NCI-H2029 treated with DMSO at 0.1 percent for 48 hours (cell line): ENCODE measurements around the gene DCDC1.
"Not testable (repeated sequence)": the region's sequence is repeated elsewhere in the genome, so short reads cannot be mapped to it uniquely, and the experiment has no call there.

Experiments
- DNase-seq: peaks from one replicate; lab custom pipeline; 2025; lab: John Stamatoyannopoulos, UW

Gene DCDC1

GRCh38 chr11:31328697-31329096, 40.8 kb downstream of the DCDC1 start:
- DNase-seq = no peak

DNA sequence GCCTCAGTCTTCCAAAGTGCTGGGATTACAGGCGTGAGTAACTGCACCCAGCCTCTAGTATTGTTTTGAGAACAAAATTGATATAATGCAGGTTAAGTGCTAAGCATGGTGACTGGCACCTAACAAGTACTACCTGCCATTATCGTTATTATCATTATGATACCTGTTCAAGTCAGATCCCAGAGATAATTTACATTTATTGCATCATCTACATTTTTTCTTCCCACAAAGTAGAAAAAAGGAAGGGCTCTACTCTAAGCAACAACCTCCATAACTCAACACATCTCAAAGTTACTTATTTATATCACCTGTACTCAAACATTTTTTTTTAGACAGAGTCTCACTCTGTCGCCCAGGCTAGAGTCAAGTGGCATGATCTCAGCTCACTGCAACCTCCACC, 42.1 kb downstream of the DCDC1 start:
- DNase-seq = no peak

- no peak for DNase-seq
Measured at GRCh38 chr11:31326470-31327148, 42.9 kb downstream of the DCDC1 start.

- DNase-seq = no peak
Measured at GRCh38 chr11:31325160-31325559, 44.4 kb downstream of the DCDC1 start.

DNA sequence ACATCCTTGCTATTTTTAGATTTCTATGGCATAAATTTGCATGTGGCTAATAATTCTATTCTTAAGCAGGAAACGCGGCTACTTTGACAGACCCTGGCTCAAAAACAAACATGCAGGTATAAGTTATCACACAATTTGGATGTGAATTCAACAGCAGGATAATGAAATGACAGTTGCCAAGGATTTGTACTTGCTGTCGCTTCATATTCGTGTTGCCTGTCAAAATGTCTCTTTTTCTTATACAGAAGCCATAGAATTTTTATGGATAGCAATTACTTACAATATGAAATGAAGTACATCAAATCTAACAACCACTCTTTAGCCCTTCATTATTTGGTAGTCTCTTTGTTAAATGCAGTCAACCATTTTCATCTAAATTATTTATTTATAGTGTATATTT, 46.4 kb downstream of the DCDC1 start:
- no peak for DNase-seq

GRCh38 chr11:31321494-31321893, 48.0 kb downstream of the DCDC1 start:
- DNase-seq = not testable (repeated sequence)

GRCh38 chr11:31303644-31304180, 65.8 kb downstream of the DCDC1 start:
- DNase-seq = no peak

DNA sequence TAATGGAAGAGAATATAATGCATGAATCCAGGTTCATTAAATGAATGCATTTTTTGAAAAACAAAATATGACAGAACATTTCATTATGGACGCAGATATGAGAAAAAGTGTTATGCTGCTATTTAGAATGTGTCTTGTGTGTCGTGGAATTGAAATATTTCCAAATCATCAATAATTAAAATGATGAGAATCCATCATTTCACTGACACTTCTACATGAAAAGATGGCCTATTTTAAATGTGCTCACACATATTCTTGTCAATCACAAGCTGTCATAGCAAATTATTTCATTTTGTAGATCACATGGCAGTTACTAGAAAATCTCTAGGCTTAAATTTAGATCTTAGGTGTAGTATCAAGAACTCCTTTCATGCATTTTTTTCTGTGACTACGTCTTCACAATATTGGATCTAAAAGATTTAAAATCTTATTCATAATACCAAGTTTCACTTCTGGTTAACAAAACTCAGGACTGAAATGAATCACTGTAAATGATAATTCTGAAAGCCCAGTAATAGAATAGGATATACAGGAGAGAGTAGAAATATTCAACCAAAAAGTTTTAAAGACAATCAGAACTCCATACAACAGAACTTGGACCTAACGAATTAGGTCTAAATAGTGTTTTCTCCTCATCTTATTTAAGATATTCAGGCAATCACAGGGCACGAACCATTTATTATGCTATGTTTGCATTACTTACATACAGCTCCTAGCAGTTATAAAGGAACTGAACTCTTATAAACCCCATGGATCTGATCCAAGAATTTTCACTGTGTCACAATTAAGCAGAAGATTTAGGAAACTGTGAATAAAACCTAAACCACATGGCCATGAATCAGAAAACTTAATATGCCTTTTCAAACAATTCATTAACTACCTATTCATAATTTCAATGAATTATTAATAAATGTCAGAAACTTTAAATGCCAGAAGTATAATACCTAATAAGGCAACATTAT, 67.7 kb downstream of the DCDC1 start:
- no peak for DNase-seq

GRCh38 chr11:31295308-31295707, 74.2 kb downstream of the DCDC1 start:
- DNase-seq = no peak

DNA sequence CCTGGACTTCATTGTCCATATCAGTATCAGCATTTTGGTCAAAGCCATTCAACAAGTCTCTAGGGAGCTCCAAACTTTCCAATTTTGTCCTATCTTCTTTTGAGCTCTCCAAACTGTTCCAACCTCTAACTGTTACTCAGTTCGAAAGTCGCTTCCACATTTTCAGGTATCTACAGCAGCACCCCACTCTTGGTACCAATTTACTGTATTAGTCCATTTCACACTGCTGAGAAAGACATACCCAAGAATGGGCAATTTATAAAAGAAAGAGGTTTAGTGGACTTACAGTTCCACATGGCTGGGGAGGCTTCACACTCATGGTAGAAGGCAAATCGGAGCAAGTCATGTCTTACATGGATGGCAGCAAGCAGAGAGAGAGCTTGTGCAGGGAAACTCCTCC, 96.0 kb downstream of the DCDC1 start:
- DNase-seq = not testable (repeated sequence)

GRCh38 chr11:31267720-31268119, 101.8 kb downstream of the DCDC1 start:
- DNase-seq = no peak

DNA sequence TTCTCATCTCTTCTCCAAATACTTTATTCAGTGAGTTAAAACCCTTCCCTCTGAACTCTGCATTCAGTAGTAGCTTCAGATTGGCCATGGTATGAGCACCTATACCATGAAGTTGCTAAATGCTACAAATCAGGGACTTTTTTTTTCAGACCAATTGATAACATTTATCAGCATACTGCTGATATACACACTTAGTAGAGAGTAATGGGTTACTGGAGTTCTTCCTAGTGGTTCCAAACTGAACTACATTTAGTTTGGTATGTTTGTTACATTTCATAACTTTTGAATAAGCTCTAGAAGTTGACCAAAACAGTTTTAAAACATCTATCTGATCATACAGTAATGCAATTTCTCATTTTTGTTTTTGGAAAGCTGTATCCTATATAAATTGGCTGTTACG, 104.7 kb downstream of the DCDC1 start:
- DNase-seq = no peak

- no peak for DNase-seq
Measured at GRCh38 chr11:31262761-31263160, 106.8 kb downstream of the DCDC1 start.

DNA sequence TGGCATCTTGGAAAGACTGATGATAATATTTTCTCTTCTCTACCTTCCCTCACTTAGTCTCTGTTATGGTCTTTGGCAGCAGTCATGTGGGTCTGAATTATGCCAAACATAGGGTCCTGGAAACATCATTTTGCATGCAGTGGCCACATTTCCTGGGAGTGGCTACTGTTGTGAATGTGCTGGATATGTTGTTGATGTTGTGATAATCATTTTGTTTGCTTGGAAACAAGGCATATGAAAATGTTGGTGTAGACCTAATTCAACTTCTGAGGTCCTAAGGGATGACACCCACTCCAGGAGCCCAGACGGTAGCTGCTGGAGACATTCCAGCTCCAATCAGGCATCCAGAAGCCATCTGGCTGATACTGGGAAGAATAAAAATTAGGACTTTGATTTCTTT, 109.7 kb downstream of the DCDC1 start:
- DNase-seq = no peak

DNA sequence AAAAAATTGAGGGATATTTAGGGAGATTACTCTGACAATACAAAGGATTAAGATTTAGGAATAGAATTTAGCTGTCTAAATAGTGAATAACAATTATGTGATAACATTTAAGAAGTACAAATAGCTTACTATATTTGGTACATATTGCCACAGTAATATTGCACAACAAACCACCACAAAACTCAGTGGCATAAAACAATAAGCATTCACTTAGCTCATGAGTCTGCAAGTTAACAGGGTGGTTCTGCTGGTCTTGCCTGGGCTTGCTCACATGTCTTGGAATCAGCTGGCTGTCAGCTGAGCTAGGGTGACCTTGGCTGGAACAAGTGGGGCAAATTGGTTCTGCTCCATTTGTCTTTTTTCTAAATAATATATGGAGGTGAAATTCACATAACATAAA, 115.1 kb downstream of the DCDC1 start:
- no peak for DNase-seq

DNA sequence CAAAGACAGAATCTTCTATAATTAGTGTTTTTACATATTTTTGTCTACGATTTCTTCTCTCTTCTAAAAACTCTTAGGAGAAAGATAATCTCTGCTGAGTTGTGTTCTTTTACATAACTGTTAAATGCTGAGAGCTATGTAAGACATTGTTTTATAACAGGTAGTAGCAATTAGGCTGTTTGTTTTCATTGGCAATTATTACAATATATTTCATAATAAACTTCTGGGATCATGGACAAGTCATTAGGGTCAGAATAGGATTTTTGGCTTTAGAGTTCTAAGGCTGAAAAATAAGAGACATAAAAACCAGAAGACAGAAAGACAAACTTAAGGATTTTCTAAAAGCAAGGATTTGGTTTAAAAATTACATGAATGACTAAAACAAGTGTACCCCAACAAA, 120.8 kb downstream of the DCDC1 start:
- no peak for DNase-seq

DNA sequence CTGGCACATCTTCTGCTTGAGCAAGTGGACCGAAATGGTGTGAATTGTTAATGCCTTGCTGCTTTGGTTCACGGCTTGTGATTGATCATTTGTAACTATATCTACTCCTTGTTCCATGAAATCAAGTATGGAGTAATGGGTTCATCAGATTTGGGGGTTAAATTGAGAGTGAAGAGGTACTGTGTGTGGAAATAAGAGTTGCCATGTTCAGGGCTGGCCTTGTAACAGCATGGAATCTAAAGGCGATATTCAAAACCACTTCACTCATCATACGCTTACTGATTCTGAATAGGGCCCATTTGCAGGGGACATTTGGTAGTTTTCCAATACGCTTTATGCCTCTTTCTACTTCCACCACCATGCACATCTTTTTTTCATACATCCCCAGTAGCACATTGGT, 122.2 kb downstream of the DCDC1 start:
- no peak for DNase-seq

- DNase-seq = no peak
Measured at GRCh38 chr11:31246451-31247165, 122.9 kb downstream of the DCDC1 start.

- no peak for DNase-seq
Measured at GRCh38 chr11:31243706-31244105, 125.8 kb downstream of the DCDC1 start.

DNA sequence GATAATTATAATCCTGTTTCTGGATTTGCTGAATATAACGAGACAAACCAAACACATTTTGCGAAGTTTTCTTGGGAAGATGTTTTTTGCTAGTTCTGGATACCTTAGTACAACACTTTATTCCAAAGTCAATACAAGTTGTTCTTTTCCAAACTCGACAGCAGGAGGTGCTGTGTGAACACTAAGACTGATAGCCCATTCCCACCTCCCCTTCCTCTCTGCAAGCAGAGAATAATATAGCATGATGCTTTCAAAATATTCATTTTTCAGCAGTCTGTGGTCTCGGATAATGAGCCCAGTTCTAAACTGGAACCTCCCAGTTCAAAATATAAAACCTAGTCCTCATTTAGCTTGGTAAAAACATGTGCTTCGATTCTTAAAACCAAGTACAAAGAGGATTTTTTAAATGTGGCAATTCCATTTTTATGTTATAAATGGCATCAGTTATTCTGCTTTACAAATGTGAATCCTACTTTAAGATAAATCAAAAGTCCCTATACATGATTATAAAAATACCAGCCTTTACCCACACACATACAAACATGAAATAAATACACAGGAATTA, 129.1 kb downstream of the DCDC1 start:
- DNase-seq = peak; percentile 12

DNA sequence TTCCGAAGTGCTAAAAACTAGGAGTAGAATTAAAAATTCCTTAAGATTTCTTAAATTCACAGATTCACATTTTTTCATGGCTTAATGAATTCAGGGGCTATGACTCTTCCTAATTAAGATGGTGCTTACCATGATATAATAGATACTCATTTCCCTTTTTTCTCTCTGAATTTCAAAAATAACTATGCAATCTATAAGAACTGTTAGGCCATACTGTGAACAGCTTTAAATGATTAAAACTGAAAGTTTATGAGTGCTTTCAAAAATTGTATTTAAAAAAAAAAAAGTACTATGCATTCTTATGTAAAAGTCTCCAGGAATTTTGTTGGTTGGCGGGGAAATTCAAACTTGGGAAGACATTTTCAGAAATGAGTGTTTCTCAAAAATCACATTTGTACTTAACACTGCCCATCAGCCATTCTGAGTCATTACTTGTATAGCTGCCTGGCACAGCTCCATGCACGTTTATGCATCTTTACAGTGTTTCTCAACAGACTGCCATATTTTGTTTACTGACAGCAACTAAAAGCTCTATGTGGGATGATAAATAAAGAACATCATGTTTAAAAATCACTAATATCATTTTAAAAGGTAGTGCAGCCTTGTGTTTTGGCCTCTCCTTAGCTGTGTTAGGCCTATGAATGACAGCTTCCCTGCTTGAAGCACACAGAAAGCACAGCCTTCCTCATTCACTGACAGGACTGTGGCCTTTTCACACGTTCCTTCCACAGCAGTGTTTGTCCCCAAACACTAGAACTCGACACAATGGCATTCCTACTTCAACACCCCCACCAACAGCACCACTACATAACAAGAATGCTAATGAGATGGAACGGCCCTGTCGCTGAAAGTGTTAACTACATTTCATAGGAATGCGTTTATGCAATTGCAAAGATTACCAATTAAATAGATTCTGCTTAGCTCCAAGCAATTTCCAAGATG, 131.4 kb downstream of the DCDC1 start:
- no peak for DNase-seq
